ENCODE results near the gene DDX39B. TPM values are rescaled to one million over a fixed set of nuclear protein-coding genes. Genes with fewer than 3 reads are reported as not detected.
"Not testable (repeated sequence)": the region's sequence is repeated elsewhere in the genome, so short reads cannot be mapped to it uniquely, and the experiment has no call there.

Gene DDX39B
- total RNA-seq, 1 experiment from 2014 or later: 813 TPM

DNA sequence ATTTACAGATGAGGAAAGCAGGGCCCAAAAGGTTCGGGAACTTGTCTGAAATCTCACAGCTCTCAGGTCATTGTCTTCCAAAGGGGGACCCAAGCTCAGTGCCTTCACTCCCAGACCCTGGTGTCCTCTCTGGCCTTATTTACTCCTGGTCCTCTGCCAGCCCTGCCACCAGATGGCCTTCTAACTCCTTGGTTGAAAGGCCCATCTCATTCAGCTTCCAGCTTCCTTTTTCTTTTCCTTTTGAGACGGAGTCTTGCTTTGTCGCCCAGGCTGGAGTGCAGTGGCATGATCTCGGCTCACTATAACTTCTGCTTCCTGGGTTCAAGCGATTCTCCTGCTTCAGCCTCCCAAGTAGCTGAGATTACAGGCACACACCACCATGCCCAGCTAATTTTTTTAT, 9.6 kb upstream of the DDX39B start:
- not testable (repeated sequence) for H3K27me3 Mint-ChIP-seq (ENCODE audit: low read depth); H3K9me3 Mint-ChIP-seq; H4K5ac ChIP-seq (ENCODE audit: insufficient read length, low read depth, low read length); H2BK120ac ChIP-seq (ENCODE audit: low read depth, low read length, poor library complexity, severe bottlenecking); H2BK5ac ChIP-seq (ENCODE audit: insufficient read length, low read length); H3K27me3 ChIP-seq (ENCODE audit: insufficient read depth, low read length); H3K4ac ChIP-seq (ENCODE audit: low read depth, low read length); H3K9me3 ChIP-seq (ENCODE audit: control insufficient read depth, low read depth, low read length); H3K9ac ChIP-seq (ENCODE audit: extremely low read depth, insufficient read length, low read length); H3T11ph ChIP-seq (ENCODE audit: low read length); H4K20me1 ChIP-seq (ENCODE audit: control insufficient read depth, insufficient read depth, insufficient read length); H3K18ac ChIP-seq (ENCODE audit: insufficient read length, low read depth, low read length); H4K8ac ChIP-seq (replicated peaks; ENCODE audit: insufficient read length, low read depth, low read length); H3K14ac ChIP-seq (ENCODE audit: insufficient read depth, low read length); H3K79me2 ChIP-seq (ENCODE audit: insufficient read depth, low read length); H4K91ac ChIP-seq (ENCODE audit: insufficient read length, low read depth, low read length); H2BK15ac ChIP-seq (ENCODE audit: low read depth, low read length); H3K56ac ChIP-seq (ENCODE audit: insufficient read length, low read depth, low read length); H2BK12ac ChIP-seq (ENCODE audit: insufficient read length, low read depth, low read length); H3K4me2 ChIP-seq (ENCODE audit: insufficient read depth, insufficient read length, low read length); H3K79me1 ChIP-seq (ENCODE audit: insufficient read depth, low read depth, low read length, poor library complexity, severe bottlenecking); H3K23me2 ChIP-seq (ENCODE audit: insufficient read length, low read depth, low read length, poor library complexity, severe bottlenecking); H2AFZ ChIP-seq (ENCODE audit: low read length); H3K23ac ChIP-seq (ENCODE audit: insufficient read length, low read depth, low read length); H3K4me1 ChIP-seq (ENCODE audit: insufficient read depth, low read length); H2AK5ac ChIP-seq (ENCODE audit: insufficient read length, low read length); H3K27ac ChIP-seq (ENCODE audit: insufficient read length, low read depth, low read length); H2BK20ac ChIP-seq (ENCODE audit: low read depth, low read length, poor library complexity, severe bottlenecking)
- Mint-ChIP-seq H3K27ac (peak overlapping the region in 2 of 3 experiments; percentile 24 to 85; a peak in 2 of 7 replicates), H3K4me3 (peak overlapping the region in 1 of 2 experiments; percentile 38; a peak in 1 of 5 replicates), H3K4me1 (peaks cover 4 to 10% of the 10 kb centered on the region in 2 experiments), H3K36me3 (ENCODE audit: insufficient read depth in 1 of 3, low read depth in 3 of 3) (peaks cover 6 to 32% (median 23%) of the 10 kb centered on the region in 3 experiments; a peak in 6 of 7 replicates)
- TF ChIP-seq, protein P1, sequence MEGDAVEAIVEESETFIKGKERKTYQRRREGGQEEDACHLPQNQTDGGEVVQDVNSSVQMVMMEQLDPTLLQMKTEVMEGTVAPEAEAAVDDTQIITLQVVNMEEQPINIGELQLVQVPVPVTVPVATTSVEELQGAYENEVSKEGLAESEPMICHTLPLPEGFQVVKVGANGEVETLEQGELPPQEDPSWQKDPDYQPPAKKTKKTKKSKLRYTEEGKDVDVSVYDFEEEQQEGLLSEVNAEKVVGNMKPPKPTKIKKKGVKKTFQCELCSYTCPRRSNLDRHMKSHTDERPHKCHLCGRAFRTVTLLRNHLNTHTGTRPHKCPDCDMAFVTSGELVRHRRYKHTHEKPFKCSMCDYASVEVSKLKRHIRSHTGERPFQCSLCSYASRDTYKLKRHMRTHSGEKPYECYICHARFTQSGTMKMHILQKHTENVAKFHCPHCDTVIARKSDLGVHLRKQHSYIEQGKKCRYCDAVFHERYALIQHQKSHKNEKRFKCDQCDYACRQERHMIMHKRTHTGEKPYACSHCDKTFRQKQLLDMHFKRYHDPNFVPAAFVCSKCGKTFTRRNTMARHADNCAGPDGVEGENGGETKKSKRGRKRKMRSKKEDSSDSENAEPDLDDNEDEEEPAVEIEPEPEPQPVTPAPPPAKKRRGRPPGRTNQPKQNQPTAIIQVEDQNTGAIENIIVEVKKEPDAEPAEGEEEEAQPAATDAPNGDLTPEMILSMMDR (conservative IDR thresholded peaks at IDR 0.05): peak; percentile 71
- DNase-seq: peak; percentile 79
- no CpG with 5 or more reads among the region's 5 CpGs for WGBS (ENCODE audit: extremely low coverage, insufficient read length, low lambda C conversion rate)
